ENCODE measurements around the gene CDC14A. TPM values are rescaled to one million over a fixed set of nuclear protein-coding genes. Genes with fewer than 3 reads are reported as not detected.
"Not testable (repeated sequence)": the region's sequence is repeated elsewhere in the genome, so short reads cannot be mapped to it uniquely, and the experiment has no call there.

The CDC14A gene
- total and polyA plus RNA-seq, 5 experiments from 2014 or later, result 17.1 to 63.4 (median 31.5) TPM

- peak overlapping the region in 9 of 10 donors; percentile 9 to 73 (median 50) for H3K4me3 Mint-ChIP-seq
- H3K27me3 Mint-ChIP-seq, result no peaks in the 10 kb centered on the region
- DNase-seq (no peak), ATAC-seq (no peak)
- H3K27ac Mint-ChIP-seq, result peak overlapping the region; percentile 91 to 98 (median 94)
- POLR2A ChIA-PET, result interaction anchor here (0.6 to 6.0 kb wide), 5 partner anchors 9 to 187 kb away, joined by 3 to 51 read pairs (median 6); partner anchors contain the start of gene CDC14A
- peaks cover 46 to 94% (median 89%) of the 10 kb centered on the region in 4 donors for H3K4me1 Mint-ChIP-seq
- H3K9me3 Mint-ChIP-seq, result peaks cover 0 to 2% (median 0%) of the 10 kb centered on the region in 9 donors
- peaks cover 1 to 24% (median 10%) of the 10 kb centered on the region in 3 donors for H3K36me3 Mint-ChIP-seq
These were observed 43.6 kb downstream of the CDC14A start for GRCh38 chr1:100395913-100396312.

- Mint-ChIP-seq H3K4me1 (peaks cover 48 to 94% (median 87%) of the 10 kb centered on the region in 4 donors), H3K36me3 (peaks cover 0 to 22% (median 9%) of the 10 kb centered on the region in 3 donors), H3K27me3 (no peaks in the 10 kb centered on the region), H3K27ac (peak overlapping the region; percentile 91 to 98 (median 94)), H3K4me3 (peak overlapping the region in 9 of 10 donors; percentile 45 to 71 (median 64)), H3K9me3 (peaks cover 0 to 2% (median 0%) of the 10 kb centered on the region in 9 donors)
- peak in 4 of 10 donors; percentile 35 to 56 (median 46) for DNase-seq
- ATAC-seq, result peak; percentile 23 to 48
- POLR2A ChIA-PET, result interaction anchor here (0.6 to 6.0 kb wide), 13 partner anchors 9 to 188 kb away, joined by 3 to 51 read pairs (median 4); partner anchors contain the start of gene CDC14A
These were observed 44.3 kb downstream of the CDC14A start for GRCh38 chr1:100396651-100397050.

DNA sequence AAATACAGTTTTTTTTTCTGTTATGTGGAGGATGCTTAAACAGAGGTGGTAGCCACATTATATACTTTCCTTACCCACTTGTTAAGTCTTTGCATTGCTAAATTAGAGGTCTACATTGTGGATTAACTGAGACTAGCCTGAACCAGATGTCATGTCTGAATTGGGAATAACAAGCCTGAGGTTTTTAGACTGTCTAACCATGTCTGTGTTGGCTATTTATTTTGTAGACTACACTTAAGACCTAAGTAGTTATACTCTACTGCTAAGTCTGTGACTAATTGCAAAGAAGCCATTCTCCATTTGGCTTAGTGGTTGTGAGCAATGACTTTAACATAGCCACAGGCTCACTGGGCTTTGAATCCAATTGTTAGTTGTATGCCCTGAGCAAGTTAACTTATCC, 45.4 kb downstream of the CDC14A start:
- peaks cover 0 to 2% (median 0%) of the 10 kb centered on the region in 9 donors for H3K9me3 Mint-ChIP-seq

GRCh38 chr1:100398648-100399047, 46.3 kb downstream of the CDC14A start:
- peaks cover 0 to 2% (median 0%) of the 10 kb centered on the region in 9 donors for H3K9me3 Mint-ChIP-seq
- peaks cover 47 to 93% (median 82%) of the 10 kb centered on the region in 4 donors for H3K4me1 Mint-ChIP-seq
- peak overlapping the region; percentile 91 to 98 (median 96) for H3K27ac Mint-ChIP-seq
- H3K36me3 Mint-ChIP-seq, result peaks cover 0 to 13% (median 12%) of the 10 kb centered on the region in 3 donors
- DNase-seq (no peak), ATAC-seq (no peak)
- H3K27me3 Mint-ChIP-seq, result no peaks in the 10 kb centered on the region
- POLR2A ChIA-PET, result interaction anchor here (2.8 to 6.0 kb wide), 2 partner anchors 41 to 45 kb away, joined by 20 to 51 read pairs; partner anchors contain the start of gene CDC14A
- peak overlapping the region in 8 of 10 donors; percentile 15 to 81 (median 48) for H3K4me3 Mint-ChIP-seq

More for the DNA sequence above, 45.4 kb downstream of the CDC14A start:
- peaks cover 0 to 18% (median 13%) of the 10 kb centered on the region in 3 donors for H3K36me3 Mint-ChIP-seq
- POLR2A ChIA-PET, result interaction anchor here (0.6 to 6.0 kb wide), 6 partner anchors 8 to 44 kb away, joined by 3 to 51 read pairs (median 8); partner anchors contain the start of gene CDC14A
- H3K4me1 Mint-ChIP-seq, result peaks cover 46 to 92% (median 83%) of the 10 kb centered on the region in 4 donors
- peak overlapping the region in 8 of 10 donors; percentile 19 to 79 (median 56) for H3K4me3 Mint-ChIP-seq
- no peak for DNase-seq
- H3K27me3 Mint-ChIP-seq, result no peaks in the 10 kb centered on the region
- H3K27ac Mint-ChIP-seq, result peak overlapping the region; percentile 91 to 98 (median 94)
- no peak for ATAC-seq

- Mint-ChIP-seq H3K36me3 (peaks cover 0 to 13% (median 5%) of the 10 kb centered on the region in 3 donors), H3K27me3 (no peaks in the 10 kb centered on the region)
These were observed 48.1 kb downstream of the CDC14A start for GRCh38 chr1:100400404-100400803.

GRCh38 chr1:100404821-100405220, 52.5 kb downstream of the CDC14A start:
- Mint-ChIP-seq H3K4me1 (peaks cover 46 to 89% (median 85%) of the 10 kb centered on the region in 4 donors), H3K4me3 (peak overlapping the region in 8 of 10 donors; percentile 21 to 69 (median 38)), H3K9me3 (peaks cover 0 to 10% (median 2%) of the 10 kb centered on the region in 9 donors), H3K27ac (peak overlapping the region; percentile 74 to 97 (median 92)), H3K27me3 (no peaks in the 10 kb centered on the region), H3K36me3 (peaks cover 5 to 28% (median 8%) of the 10 kb centered on the region in 3 donors)
- POLR2A ChIA-PET, result interaction anchor here (0.9 to 1.6 kb wide), 7 partner anchors 8 to 52 kb away, joined by 3 to 8 read pairs (median 4); partner anchors contain the start of gene CDC14A
- ATAC-seq, result no peak
- DNase-seq, result no peak

More at GRCh38 chr1:100400404-100400803, 48.1 kb downstream of the CDC14A start:
- ATAC-seq, result peak; percentile 84 to 89
- POLR2A ChIA-PET, result interaction anchor here (0.7 to 2.3 kb wide), 13 partner anchors 9 to 49 kb away, joined by 3 to 26 read pairs (median 3); partner anchors contain the start of gene CDC14A
- Mint-ChIP-seq H3K4me1 (peaks cover 45 to 91% (median 83%) of the 10 kb centered on the region in 4 donors), H3K4me3 (peak overlapping the region; percentile 43 to 87 (median 77)), H3K9me3 (peaks cover 0 to 2% (median 0%) of the 10 kb centered on the region in 9 donors), H3K27ac (peak overlapping the region; percentile 62 to 97 (median 94))
- DNase-seq, result peak; percentile 35 to 88 (median 71)

DNA sequence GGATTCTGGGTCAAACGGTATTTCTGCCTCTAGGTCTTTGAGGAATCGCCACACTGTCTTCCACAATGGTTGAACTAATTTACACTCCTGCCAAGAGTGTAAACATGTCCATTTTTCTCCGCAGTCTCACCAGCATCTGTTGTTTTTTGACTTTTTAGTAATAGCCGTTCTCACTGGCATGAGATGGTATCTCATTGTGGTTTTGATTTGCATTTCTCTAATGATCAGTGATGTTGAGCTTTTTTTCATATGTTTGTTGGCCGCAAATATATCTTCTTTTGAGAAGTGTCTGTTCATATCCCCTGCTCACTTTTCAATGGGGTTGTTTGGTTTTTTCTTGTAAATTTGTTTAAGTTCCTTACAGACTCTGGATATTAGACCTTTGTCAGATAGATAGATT, 53.6 kb downstream of the CDC14A start:
- Mint-ChIP-seq H3K27ac (peak overlapping the region; percentile 74 to 97 (median 92)), H3K36me3 (peaks cover 6 to 28% (median 8%) of the 10 kb centered on the region in 3 donors), H3K4me1 (peaks cover 45 to 82% (median 78%) of the 10 kb centered on the region in 4 donors), H3K4me3 (peak overlapping the region in 6 of 10 donors; percentile 1 to 61 (median 32))
- DNase-seq, H3K27me3 Mint-ChIP-seq, ATAC-seq, H3K9me3 Mint-ChIP-seq: not testable (repeated sequence)
- POLR2A ChIA-PET, result interaction anchor here (1.1 to 1.6 kb wide), 6 partner anchors 9 to 53 kb away, joined by 3 to 8 read pairs (median 4); partner anchors contain the start of gene CDC14A

- Mint-ChIP-seq H3K27ac (peak overlapping the region; percentile 41 to 97 (median 74)), H3K36me3 (peaks cover 9 to 25% (median 11%) of the 10 kb centered on the region in 3 donors), H3K4me3 (peak overlapping the region in 4 of 10 donors; percentile 21 to 51 (median 30)), H3K4me1 (peaks cover 56 to 89% (median 83%) of the 10 kb centered on the region in 4 donors)
- ATAC-seq, H3K9me3 Mint-ChIP-seq, POLR2A ChIA-PET, H3K27me3 Mint-ChIP-seq, DNase-seq: not testable (repeated sequence)
These were observed 55.1 kb downstream of the CDC14A start for GRCh38 chr1:100407390-100407789.

GRCh38 chr1:100411019-100411418, 58.7 kb downstream of the CDC14A start:
- POLR2A ChIA-PET, result interaction anchor here (1.3 to 2.6 kb wide), 4 partner anchors 14 to 29 kb away, joined by 3 to 12 read pairs (median 4); no protein-coding TSS in a partner anchor
- Mint-ChIP-seq H3K4me3 (peak overlapping the region in 7 of 10 donors; percentile 20 to 56 (median 43)), H3K27me3 (no peaks in the 10 kb centered on the region), H3K9me3 (peaks cover 0 to 10% (median 2%) of the 10 kb centered on the region in 9 donors), H3K4me1 (peaks cover 53 to 85% (median 81%) of the 10 kb centered on the region in 4 donors), H3K27ac (peak overlapping the region; percentile 39 to 90 (median 62)), H3K36me3 (peaks cover 9 to 16% (median 10%) of the 10 kb centered on the region in 3 donors)
- ATAC-seq (no peak), DNase-seq (no peak)

- Mint-ChIP-seq H3K27me3 (no peaks in the 10 kb centered on the region), H3K9me3 (peaks cover 0 to 10% (median 2%) of the 10 kb centered on the region in 9 donors), H3K27ac (peak overlapping the region; percentile 3 to 90 (median 72)), H3K4me1 (peaks cover 53 to 86% (median 81%) of the 10 kb centered on the region in 4 donors), H3K36me3 (peaks cover 13 to 16% (median 15%) of the 10 kb centered on the region in 3 donors), H3K4me3 (peak overlapping the region in 5 of 10 donors; percentile 34 to 56 (median 52))
- ATAC-seq (no peak), DNase-seq (no peak)
- POLR2A ChIA-PET, result interaction anchor here (0.8 to 2.6 kb wide), 4 partner anchors 15 to 60 kb away, joined by 3 to 12 read pairs (median 4); no protein-coding TSS in a partner anchor
These were observed 59.3 kb downstream of the CDC14A start for GRCh38 chr1:100411574-100411973.

GRCh38 chr1:100413035-100413434, 60.7 kb downstream of the CDC14A start:
- Mint-ChIP-seq H3K4me1 (peaks cover 49 to 87% (median 79%) of the 10 kb centered on the region in 4 donors), H3K36me3 (peaks cover 18 to 28% (median 24%) of the 10 kb centered on the region in 3 donors), H3K27ac (peak overlapping the region; percentile 36 to 91 (median 84)), H3K9me3 (peaks cover 0 to 14% (median 0%) of the 10 kb centered on the region in 9 donors), H3K27me3 (no peaks in the 10 kb centered on the region), H3K4me3 (peak overlapping the region in 9 of 10 donors; percentile 19 to 69 (median 52))
- POLR2A ChIA-PET, result interaction anchor here (1.2 to 2.6 kb wide), 2 partner anchors 18 to 27 kb away, joined by 3 to 12 read pairs; no protein-coding TSS in a partner anchor
- DNase-seq (peak in 1 of 10 donors; percentile 17), ATAC-seq (peak; percentile 29 to 42)

All from naive thymus-derived CD8-positive, alpha-beta T cell (primary cell).